ENCODE results near the gene HINT3. TPM values are rescaled to one million over a fixed set of nuclear protein-coding genes. Genes with fewer than 3 reads are reported as not detected.

Gene HINT3
- total RNA-seq, 1 experiment from 2014 or later: 12.7 TPM

DNA sequence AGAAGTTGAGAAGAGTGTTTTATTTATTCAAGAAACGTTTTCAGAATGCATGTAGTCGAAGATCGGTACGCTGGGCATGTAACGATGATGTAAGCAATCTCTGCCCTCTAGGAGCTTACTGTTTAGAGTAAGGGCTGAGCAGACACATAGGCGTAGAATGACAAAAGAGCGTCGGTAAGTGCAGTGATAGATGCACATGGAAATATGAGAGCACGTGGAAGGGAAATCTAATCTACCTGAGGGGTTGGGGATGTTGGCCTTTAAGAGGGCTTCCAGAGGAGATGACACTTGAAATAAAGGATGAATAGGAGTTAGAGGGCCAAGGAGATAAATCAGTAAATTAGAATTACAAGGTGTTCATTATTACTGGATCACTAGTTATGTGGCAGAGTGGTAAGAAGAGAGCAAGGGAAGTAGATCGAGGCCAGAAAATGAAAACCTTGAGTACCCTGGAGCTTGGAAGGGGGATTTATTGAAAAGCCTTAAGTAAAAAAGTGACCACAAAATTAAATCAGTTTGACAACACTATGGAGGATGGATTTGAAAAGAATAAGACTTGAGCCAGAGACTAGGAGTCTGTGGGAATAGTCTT, 30.6 kb downstream of the HINT3 start:
- POLR2A ChIA-PET: interaction anchor here (1.3 to 2.4 kb wide), 2 partner anchors 9 to 197 kb away, joined by 7 to 14 read pairs; partner anchors contain the start of gene NCOA7
- BruUV-seq (replicated peaks): TSS peak; percentile 66
- Histone ChIP-seq H3K9me2 (ENCODE audit: insufficient read depth) (peaks cover 6% of the 10 kb centered on the region; the same call in 1 of the 2 replicates), H3K4me3 (replicated peaks in 1 of 2; ENCODE audit: low read depth in 1 of 2, low read length in 2 of 2) (peak overlapping the region; percentile 77 to 90), H3K36me3 (ENCODE audit: control insufficient read depth in 1 of 2, insufficient read depth in 2 of 2, low read length in 2 of 2) (no peaks in the 10 kb centered on the region), H3K4me2 (ENCODE audit: low read length) (peak overlapping the region; percentile 88), H3K9ac (ENCODE audit: low read length) (peak overlapping the region; percentile 93), H3K27me3 (ENCODE audit: insufficient read depth, low read length) (no peaks in the 10 kb centered on the region), H4K20me1 (ENCODE audit: insufficient read depth) (peaks cover 4% of the 10 kb centered on the region; the same call in 1 of the 2 replicates), H3K4me1 (ENCODE audit: control insufficient read depth in 1 of 2, insufficient read depth in 2 of 2, low read length in 2 of 2) (peaks cover 7 to 39% of the 10 kb centered on the region in 2 experiments), H3K9me3 (ENCODE audit: control insufficient read depth in 1 of 2, insufficient read depth in 1 of 2, low read depth in 1 of 2, low read length in 2 of 2) (no peaks in the 10 kb centered on the region), H3K27ac (ENCODE audit: low read depth, low read length) (peak overlapping the region; percentile 81), H3K79me2 (ENCODE audit: insufficient read depth, low read length) (peaks cover 66% of the 10 kb centered on the region), H2AFZ (ENCODE audit: low read depth, low read length, poor library complexity, severe bottlenecking) (no peak overlapping the region)
- RAD21 ChIA-PET (ENCODE audit: low non-redundant PET in 1 of 2, low total read pairs in 2 of 2, uncharacterized antibody in 2 of 2, unreplicated experiment in 2 of 2): no interaction called here
- DNase-seq (ENCODE audit: low read depth, low spot score) (peak; percentile 21), ATAC-seq (peak; percentile 63)
- no peak for TF ChIP-seq EGR1 (IDR thresholded peaks at IDR 0.05; ENCODE audit: low read depth)
- peak; percentile 52; the same call in 1 of the 2 replicates for TF ChIP-seq SIN3A (IDR thresholded peaks at IDR 0.05; ENCODE audit: low read depth)
- peak; percentile 69 for TF ChIP-seq MAX (IDR thresholded peaks at IDR 0.05)
- no peak for TF ChIP-seq POLR2A (IDR thresholded peaks at IDR 0.05; ENCODE audit: borderline replicate concordance, extremely low read depth, insufficient read depth, insufficient read length)
- no peak for TF ChIP-seq CEBPB (IDR thresholded peaks at IDR 0.05; ENCODE audit: low read depth)
- TF ChIP-seq CBX3 (IDR thresholded peaks at IDR 0.05; ENCODE audit: low read depth): no peak; the same call in 1 of the 2 replicates
- TF ChIP-seq POLR2AphosphoS5 (IDR thresholded peaks at IDR 0.05; ENCODE audit: low read depth, low read length): no peak
- TF ChIP-seq REST (IDR thresholded peaks at IDR 0.05; ENCODE audit: low read depth): no peak
- CTCF ChIA-PET: interaction anchor here (1.1 to 2.1 kb wide), 5 partner anchors 8 to 1203 kb away, joined by 3 to 11 read pairs (median 4); partner anchors contain the start of gene HINT3
- intact Hi-C loops (cut with micrococcal nuclease): loop anchor here (2.0 kb wide), 1 partner anchor 206 kb away; no protein-coding TSS in a partner anchor
